GM18498 (cell line): ENCODE data around the gene STT3A.

Experiments
- ATAC-seq: cut with Tn5 transposase; IDR thresholded peaks from one replicate; pipeline ENCODE4 v1.9.1; 2021; ENCODE audit warnings: mild to moderate bottlenecking, moderate library complexity; ENCODE audit not compliant: unreplicated experiment

The STT3A gene

GRCh38 chr11:125649465-125650166 lies 57.0 kb downstream of the STT3A start:
- ATAC-seq, result no peak

GRCh38 chr11:125662689-125663088 lies 70.0 kb downstream of the STT3A start:
- no peak for ATAC-seq

GRCh38 chr11:125663910-125664309 lies 71.3 kb downstream of the STT3A start:
- no peak for ATAC-seq

- no peak for ATAC-seq
Measured at GRCh38 chr11:125667151-125667550, 74.5 kb downstream of the STT3A start.

GRCh38 chr11:125670172-125670571 lies 77.5 kb downstream of the STT3A start:
- ATAC-seq, result no peak

- ATAC-seq, result no peak
Measured at GRCh38 chr11:125671561-125671960, 78.9 kb downstream of the STT3A start.
